HG03378 (cell line): ENCODE results near the gene GRIK4.
"Not testable (repeated sequence)": the region's sequence is repeated elsewhere in the genome, so short reads cannot be mapped to it uniquely, and the experiment has no call there.

Experiments used
- ATAC-seq: cut with Tn5 transposase; IDR thresholded peaks from one replicate; pipeline ENCODE4 v1.9.1; 2021; ENCODE audit warnings: mild to moderate bottlenecking, moderate library complexity; ENCODE audit not compliant: unreplicated experiment

Gene GRIK4

GRCh38 chr11:120971825-120972224, 460.3 kb downstream of the GRIK4 start:
- no peak for ATAC-seq

GRCh38 chr11:120972621-120973020, 461.1 kb downstream of the GRIK4 start:
- no peak for ATAC-seq

- no peak for ATAC-seq
Observed at GRCh38 chr11:120973501-120973900, 462.0 kb downstream of the GRIK4 start.

- no peak for ATAC-seq
Observed at GRCh38 chr11:120974466-120974865, 462.9 kb downstream of the GRIK4 start.

GRCh38 chr11:120974965-120975364, 463.4 kb downstream of the GRIK4 start:
- no peak for ATAC-seq

- ATAC-seq = no peak
Observed at GRCh38 chr11:120977266-120978137, 466.0 kb downstream of the GRIK4 start.

GRCh38 chr11:120978701-120979100, 467.2 kb downstream of the GRIK4 start:
- ATAC-seq = no peak

- no peak for ATAC-seq
Observed at GRCh38 chr11:120985718-120986569, 474.4 kb downstream of the GRIK4 start.

- no peak for ATAC-seq
Observed at GRCh38 chr11:120988603-120989002, 477.1 kb downstream of the GRIK4 start.

- ATAC-seq = no peak
Observed at GRCh38 chr11:120991830-120992686, 480.5 kb downstream of the GRIK4 start.

- no peak for ATAC-seq
Observed at GRCh38 chr11:120994091-120994859, 482.7 kb downstream of the GRIK4 start.

- no peak for ATAC-seq
Observed at GRCh38 chr11:120995184-120995583, 483.6 kb downstream of the GRIK4 start.

GRCh38 chr11:120996973-120997372, 485.4 kb downstream of the GRIK4 start:
- ATAC-seq = no peak

GRCh38 chr11:120998581-120998980, 487.0 kb downstream of the GRIK4 start:
- no peak for ATAC-seq

GRCh38 chr11:121004206-121004840, 492.8 kb downstream of the GRIK4 start:
- ATAC-seq = no peak

GRCh38 chr11:121006922-121007321, 495.4 kb downstream of the GRIK4 start:
- ATAC-seq = no peak

- ATAC-seq = no peak
Observed at GRCh38 chr11:121008551-121008950, 497.0 kb downstream of the GRIK4 start.

GRCh38 chr11:121012091-121012490, 500.5 kb downstream of the GRIK4 start:
- ATAC-seq = no peak

GRCh38 chr11:121018746-121019145, 507.2 kb downstream of the GRIK4 start:
- ATAC-seq = no peak

- not testable (repeated sequence) for ATAC-seq
Observed at GRCh38 chr11:121021718-121022117, 510.2 kb downstream of the GRIK4 start.
